ENCODE measurements around the gene MORN1.

MORN1 gene

DNA sequence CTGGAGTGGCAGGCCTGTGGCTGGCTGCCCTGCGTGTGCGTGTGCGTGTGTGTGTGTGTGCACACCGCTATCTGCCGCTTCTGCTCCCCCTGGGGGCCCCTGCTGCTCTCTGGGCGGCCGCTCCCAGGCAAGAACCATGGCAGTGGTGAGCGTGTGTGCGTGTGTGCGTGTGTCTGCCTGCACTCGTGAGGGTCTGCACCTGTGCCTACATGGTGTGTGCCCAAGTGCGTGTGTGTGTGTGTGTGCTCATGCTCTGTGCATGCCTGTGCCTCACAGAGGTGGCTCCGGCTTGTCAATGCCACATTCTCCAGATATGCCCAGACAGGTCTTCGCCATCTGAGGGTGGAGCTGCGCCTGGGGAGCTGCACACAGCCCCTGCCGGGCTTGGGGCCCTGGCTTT is 39.7 kb upstream of the MORN1 start:
- DNase-seq (ENCODE audit: low spot score) = peak; percentile 61
- TF ChIP-seq CTCF (conservative IDR thresholded peaks at IDR 0.05; ENCODE audit: low read depth) = no peak
- ChIA-PET POLR2A (ENCODE audit: low non-redundant PET) (interaction anchor here (1.0 kb wide), 1 partner anchor 18 kb away, joined by 4 read pairs; no protein-coding TSS in a partner anchor), CTCF (interaction anchor here (0.7 kb wide), 1 partner anchor 35 kb away, joined by 4 read pairs; no protein-coding TSS in a partner anchor)
- H3K27ac ChIP-seq = peak overlapping the region; percentile 96

GRCh38 chr1:2430592-2430973 is 39.2 kb upstream of the MORN1 start:
- CTCF ChIA-PET = interaction anchor here (0.7 kb wide), 1 partner anchor 36 kb away, joined by 4 read pairs; no protein-coding TSS in a partner anchor
- peak overlapping the region; percentile 96 for H3K27ac ChIP-seq
- POLR2A ChIA-PET (ENCODE audit: low non-redundant PET) = interaction anchor here (1.0 kb wide), 1 partner anchor 19 kb away, joined by 4 read pairs; no protein-coding TSS in a partner anchor
- TF ChIP-seq CTCF (conservative IDR thresholded peaks at IDR 0.05; ENCODE audit: low read depth) = no peak
- no peak for DNase-seq (ENCODE audit: low spot score)

DNA sequence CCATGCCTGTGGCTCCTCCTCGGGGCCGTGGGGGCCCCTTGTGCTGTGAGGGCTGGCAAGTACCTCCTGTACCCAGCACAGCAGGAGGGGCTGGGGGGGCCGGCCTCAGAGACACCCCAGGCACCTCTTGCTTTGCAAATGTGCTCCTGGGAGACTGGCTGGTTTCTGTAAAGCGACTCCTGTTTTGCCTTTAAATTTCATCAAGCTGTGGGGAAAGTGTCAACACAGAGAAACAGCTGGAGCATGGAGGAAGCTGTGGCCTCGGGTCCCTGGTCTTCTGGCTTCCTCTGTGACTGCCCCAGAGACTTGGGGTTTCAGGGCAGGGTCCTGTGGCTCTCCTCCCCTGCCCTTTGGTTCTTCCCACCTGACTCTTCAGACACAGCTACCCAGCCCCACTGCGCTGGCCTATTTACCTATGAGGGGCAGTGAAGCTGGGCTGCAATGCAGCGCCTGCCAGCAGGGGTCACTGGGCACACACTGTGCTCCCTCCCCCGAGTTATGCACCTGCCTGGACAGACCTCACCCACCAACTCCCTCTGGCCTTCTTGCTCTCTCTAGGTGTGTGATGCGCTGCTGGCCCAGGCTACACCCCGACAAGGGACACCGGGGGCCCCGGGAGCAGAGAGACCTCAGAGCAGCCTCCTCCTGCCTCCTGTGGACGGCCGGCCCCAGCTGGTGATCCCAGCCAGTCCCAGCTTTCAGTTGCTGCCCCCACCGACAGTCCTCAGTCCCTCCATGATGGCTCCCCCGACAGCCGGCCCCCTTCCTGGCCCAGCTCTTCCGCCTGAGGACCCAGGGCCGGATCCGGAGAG is 38.6 kb upstream of the MORN1 start:
- peak overlapping the region; percentile 96 for H3K27ac ChIP-seq
- TF ChIP-seq CTCF (conservative IDR thresholded peaks at IDR 0.05; ENCODE audit: low read depth) = no peak; the same call in 1 of the 2 replicates
- DNase-seq (ENCODE audit: low spot score) = no peak
- POLR2A ChIA-PET (ENCODE audit: low non-redundant PET) = no interaction called here
- CTCF ChIA-PET = interaction anchor here (1.6 kb wide), 1 partner anchor 15 kb away, joined by 6 read pairs; no protein-coding TSS in a partner anchor

DNA sequence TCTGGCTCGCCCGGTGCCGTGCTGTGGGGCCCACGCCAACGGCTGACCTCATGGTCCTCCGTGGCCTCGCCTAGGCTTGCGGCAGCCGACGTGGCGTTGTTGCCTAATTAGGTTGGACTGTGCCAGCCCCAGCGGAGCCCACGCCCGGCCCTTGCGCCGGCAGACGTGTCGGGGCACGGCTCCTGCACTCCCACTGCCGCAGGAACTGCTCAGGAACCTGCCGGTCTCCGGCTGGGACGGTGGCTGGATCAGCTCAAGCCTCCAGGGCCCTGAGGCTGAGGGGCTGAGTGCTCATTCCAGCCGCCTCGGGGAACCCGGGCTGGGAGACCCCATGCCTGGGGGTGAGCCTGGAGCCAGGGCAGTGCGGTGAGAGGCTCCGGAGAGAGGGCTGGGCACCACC is 37.1 kb upstream of the MORN1 start:
- ChIA-PET CTCF (no interaction called here), POLR2A (ENCODE audit: low non-redundant PET) (interaction anchor here (0.6 to 0.9 kb wide), 2 partner anchors 9 to 70 kb away, joined by 3 read pairs; no protein-coding TSS in a partner anchor)
- TF ChIP-seq CTCF (conservative IDR thresholded peaks at IDR 0.05; ENCODE audit: low read depth) = no peak
- DNase-seq (ENCODE audit: low spot score) = peak; percentile 78
- peak overlapping the region; percentile 96 for H3K27ac ChIP-seq

DNA sequence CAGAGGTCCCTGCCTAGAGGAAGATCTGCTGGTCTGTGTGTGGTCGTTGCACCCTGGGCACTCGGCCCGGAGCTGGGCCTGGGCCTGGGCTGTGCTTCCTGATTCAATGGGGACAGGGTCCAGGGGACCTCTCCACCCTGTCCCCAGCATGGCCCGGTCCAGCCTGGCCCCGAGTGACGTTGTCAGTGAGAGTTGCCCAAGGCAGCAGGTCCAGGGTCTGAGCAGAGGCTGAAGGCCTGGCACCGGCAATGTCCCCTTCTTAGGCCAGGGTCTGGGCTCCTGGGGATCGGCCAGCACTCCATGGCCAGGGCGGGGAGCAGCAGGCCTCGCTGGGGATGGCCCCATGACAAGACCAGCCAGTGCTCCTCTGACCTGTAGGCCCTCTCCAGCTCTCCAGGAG is 36.6 kb upstream of the MORN1 start:
- no peak for TF ChIP-seq CTCF (conservative IDR thresholded peaks at IDR 0.05; ENCODE audit: low read depth)
- POLR2A ChIA-PET (ENCODE audit: low non-redundant PET) = interaction anchor here (0.5 to 0.9 kb wide), 3 partner anchors 8 to 71 kb away, joined by 3 to 5 read pairs (median 3); no protein-coding TSS in a partner anchor
- DNase-seq (ENCODE audit: low spot score) = no peak
- H3K27ac ChIP-seq = peak overlapping the region; percentile 96
- CTCF ChIA-PET = interaction anchor here (2.5 kb wide), 1 partner anchor 13 kb away, joined by 10 read pairs; no protein-coding TSS in a partner anchor

GRCh38 chr1:2427051-2427450 is 35.7 kb upstream of the MORN1 start:
- CTCF ChIA-PET = interaction anchor here (0.6 to 2.5 kb wide), 3 partner anchors 12 to 73 kb away, joined by 4 to 10 read pairs (median 5); no protein-coding TSS in a partner anchor
- no peak for DNase-seq (ENCODE audit: low spot score)
- POLR2A ChIA-PET (ENCODE audit: low non-redundant PET) = no interaction called here
- H3K27ac ChIP-seq = peak overlapping the region; percentile 96
- TF ChIP-seq CTCF (conservative IDR thresholded peaks at IDR 0.05; ENCODE audit: low read depth) = no peak

All from RWPE1 (cell line).